ENCODE data around the gene TMEM221.

TMEM221 gene

DNA sequence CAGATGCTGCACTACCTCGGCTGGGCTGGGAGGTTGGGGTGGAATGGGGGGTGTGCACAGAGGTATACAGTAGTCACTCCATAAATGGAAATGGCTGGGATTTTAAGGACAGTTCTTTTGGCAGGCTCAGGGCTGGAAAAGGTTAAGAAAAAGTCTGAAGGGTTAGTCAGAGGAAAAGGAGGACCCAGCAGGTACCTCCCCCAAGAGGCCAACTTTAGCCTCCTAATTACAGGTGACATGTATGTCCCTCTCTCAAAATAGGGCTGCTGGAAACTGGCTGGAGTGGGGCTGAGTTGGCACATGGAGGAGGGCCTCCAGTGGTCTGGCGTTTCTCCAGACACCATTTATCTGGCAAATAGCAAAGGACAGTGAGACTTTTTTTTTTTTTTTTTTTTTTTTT lies 55.5 kb downstream of the TMEM221 start:
- peaks cover 8% of the 10 kb centered on the region for H3K27me3 ChIP-seq (ENCODE audit: control insufficient read depth, insufficient read depth, low read length)
- no peaks in the 10 kb centered on the region for H3K9me3 ChIP-seq (ENCODE audit: control insufficient read depth, insufficient read depth, low read length)
- H3K9ac ChIP-seq (ENCODE audit: low read depth, low read length), result no peak overlapping the region
- no peaks in the 10 kb centered on the region for H3K36me3 ChIP-seq (ENCODE audit: control insufficient read depth, insufficient read depth, low read length)
- H3K4me3 ChIP-seq (ENCODE audit: low read depth, low read length), result no peak overlapping the region
- peaks cover 3% of the 10 kb centered on the region for H3K4me1 ChIP-seq (ENCODE audit: control insufficient read depth, insufficient read depth, low read length)

DNA sequence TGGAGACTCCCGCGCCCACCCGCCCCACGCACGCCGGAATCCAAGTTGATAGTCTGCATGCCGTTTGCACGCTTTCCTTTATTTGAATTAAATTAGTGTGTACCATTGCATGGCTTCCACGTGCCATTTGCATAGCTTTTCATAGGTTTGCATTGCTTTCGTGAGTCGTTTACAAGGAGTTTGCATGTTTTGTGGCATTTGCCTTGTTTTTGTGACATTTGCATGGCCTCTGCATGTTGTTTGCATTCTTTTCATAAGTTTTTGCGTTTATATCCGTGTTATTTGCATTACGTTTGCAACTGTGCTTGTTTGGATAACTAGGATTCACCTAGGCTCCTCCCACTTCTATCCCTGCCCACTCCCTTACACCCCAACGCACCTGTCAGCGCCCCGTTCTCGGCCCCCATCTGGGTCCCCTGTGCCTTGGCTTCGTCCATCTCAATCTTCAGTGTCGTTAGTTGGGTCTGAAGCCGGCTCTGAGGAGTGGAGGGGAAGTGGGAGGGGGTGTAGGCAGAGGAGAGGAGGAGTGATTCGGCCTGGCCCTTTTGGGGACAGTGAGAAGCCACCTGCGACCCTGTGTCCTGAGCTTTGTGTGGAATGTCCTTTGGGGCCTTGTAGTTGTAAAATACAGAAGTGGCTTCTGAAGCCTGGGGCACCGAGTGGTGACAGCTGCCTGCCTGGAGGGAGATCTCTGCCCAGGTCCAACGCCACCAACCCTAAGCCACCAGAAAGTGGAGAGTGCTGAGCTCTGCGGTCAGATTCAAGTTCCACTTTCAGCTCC lies 56.9 kb downstream of the TMEM221 start:
- Histone ChIP-seq H3K4me3 (ENCODE audit: low read depth, low read length) (peak overlapping the region; percentile 51), H3K36me3 (ENCODE audit: control insufficient read depth, insufficient read depth, low read length) (no peaks in the 10 kb centered on the region), H3K9ac (ENCODE audit: low read depth, low read length) (no peak overlapping the region), H3K9me3 (ENCODE audit: control insufficient read depth, insufficient read depth, low read length) (no peaks in the 10 kb centered on the region), H3K4me1 (ENCODE audit: control insufficient read depth, insufficient read depth, low read length) (peaks cover 3% of the 10 kb centered on the region), H3K27me3 (ENCODE audit: control insufficient read depth, insufficient read depth, low read length) (peaks cover 8% of the 10 kb centered on the region)

DNA sequence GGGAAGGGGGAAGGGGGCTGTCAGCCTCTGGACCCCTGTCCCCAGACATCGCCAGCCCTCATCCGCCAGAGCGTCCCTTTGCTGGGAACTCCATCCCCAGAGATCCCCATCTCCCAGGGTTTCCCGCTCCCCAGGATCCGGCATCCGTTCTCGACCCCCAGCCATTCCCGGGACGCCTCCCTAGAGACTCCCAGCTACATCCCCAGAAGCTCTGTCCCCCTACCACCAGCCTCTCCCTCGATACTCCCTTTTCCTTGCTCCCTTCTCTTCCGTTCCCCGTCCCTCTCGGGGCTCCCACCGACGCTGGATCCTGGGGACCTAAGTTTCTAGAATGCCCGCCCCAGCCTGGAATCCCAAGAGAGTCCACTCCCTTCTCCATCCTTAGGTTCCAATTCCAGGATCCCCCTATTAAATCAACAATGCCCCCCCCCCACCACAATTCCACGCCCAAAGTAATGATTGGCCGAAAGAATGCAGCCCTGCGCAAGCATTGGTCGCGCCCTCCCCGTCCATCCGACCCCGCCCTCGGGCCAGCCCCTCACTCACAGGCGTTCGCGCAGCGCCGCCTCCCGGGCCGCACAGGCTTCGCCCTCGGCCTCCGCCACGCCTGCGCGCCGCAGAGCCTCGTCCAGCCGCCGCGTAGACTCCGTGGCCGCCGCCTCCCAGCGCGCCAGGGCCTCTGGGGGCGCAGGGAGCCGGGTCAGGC lies 57.6 kb downstream of the TMEM221 start:
- H3K36me3 ChIP-seq (ENCODE audit: control insufficient read depth, insufficient read depth, low read length), result no peaks in the 10 kb centered on the region
- peaks cover 8% of the 10 kb centered on the region for H3K27me3 ChIP-seq (ENCODE audit: control insufficient read depth, insufficient read depth, low read length)
- H3K4me3 ChIP-seq (ENCODE audit: low read depth, low read length), result peak overlapping the region; percentile 51
- H3K9ac ChIP-seq (ENCODE audit: low read depth, low read length), result peak overlapping the region; percentile 60
- H3K9me3 ChIP-seq (ENCODE audit: control insufficient read depth, insufficient read depth, low read length), result no peaks in the 10 kb centered on the region
- peaks cover 3% of the 10 kb centered on the region for H3K4me1 ChIP-seq (ENCODE audit: control insufficient read depth, insufficient read depth, low read length)

DNA sequence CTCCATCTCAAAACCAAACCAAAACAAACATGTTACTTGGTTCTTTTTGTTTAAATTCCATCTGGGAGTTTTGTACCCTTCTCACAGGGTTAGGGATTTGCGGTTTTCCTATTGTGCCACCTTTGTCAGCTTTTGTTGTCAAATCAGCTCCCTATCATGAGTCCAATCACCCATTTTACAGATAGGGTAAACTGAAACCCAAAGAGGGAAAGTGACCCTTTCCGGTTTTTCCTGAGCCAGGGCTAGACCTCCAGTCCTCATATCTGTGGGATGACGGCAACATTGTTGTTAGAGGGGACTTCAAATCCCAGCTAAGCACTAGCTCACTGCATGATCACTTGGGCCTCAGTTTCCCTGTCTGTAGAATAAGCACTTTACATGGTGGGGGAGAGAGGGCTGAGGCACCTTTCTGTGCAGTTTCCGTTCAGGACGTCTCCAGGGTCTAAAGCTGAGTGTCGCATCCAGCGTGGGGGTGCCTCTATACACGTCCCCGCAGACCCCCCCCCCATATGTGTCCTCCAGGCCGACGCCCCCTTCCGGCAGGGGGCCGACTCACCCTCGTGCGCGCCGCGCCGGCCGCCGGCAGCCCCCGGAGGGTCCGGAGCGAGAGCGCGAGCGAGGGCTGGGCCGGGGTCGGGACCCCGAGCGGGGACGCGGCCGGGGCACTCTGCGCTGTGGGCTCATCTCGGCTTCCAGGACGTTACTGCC lies 58.4 kb downstream of the TMEM221 start:
- Histone ChIP-seq H3K4me3 (ENCODE audit: low read depth, low read length) (peak overlapping the region; percentile 51), H3K27me3 (ENCODE audit: control insufficient read depth, insufficient read depth, low read length) (peaks cover 8% of the 10 kb centered on the region), H3K4me1 (ENCODE audit: control insufficient read depth, insufficient read depth, low read length) (no peaks in the 10 kb centered on the region), H3K36me3 (ENCODE audit: control insufficient read depth, insufficient read depth, low read length) (no peaks in the 10 kb centered on the region), H3K9ac (ENCODE audit: low read depth, low read length) (peak overlapping the region; percentile 60), H3K9me3 (ENCODE audit: control insufficient read depth, insufficient read depth, low read length) (no peaks in the 10 kb centered on the region)

DNA sequence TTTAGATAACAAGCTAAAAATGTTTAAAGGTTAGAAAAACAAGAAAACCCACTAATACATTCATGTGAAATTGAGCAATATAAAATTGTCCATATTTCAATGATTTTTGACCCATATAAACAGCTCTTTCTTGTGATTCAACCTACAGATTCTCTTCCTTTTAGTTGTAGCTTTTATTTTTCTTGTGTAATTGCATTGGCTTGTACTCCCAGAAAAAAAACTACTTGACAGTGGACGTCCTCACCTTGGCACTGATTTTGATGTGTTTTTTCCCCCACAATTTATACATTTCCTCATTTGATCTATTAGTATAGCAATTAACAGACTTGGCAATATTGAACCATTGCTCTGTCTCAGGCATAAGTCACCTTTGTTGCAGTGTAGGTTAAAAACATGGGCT lies 59.2 kb downstream of the TMEM221 start:
- Histone ChIP-seq H3K27me3 (ENCODE audit: control insufficient read depth, insufficient read depth, low read length) (peaks cover 8% of the 10 kb centered on the region), H3K36me3 (ENCODE audit: control insufficient read depth, insufficient read depth, low read length) (no peaks in the 10 kb centered on the region), H3K9me3 (ENCODE audit: control insufficient read depth, insufficient read depth, low read length) (no peaks in the 10 kb centered on the region), H3K4me3 (ENCODE audit: low read depth, low read length) (no peak overlapping the region), H3K4me1 (ENCODE audit: control insufficient read depth, insufficient read depth, low read length) (no peaks in the 10 kb centered on the region), H3K9ac (ENCODE audit: low read depth, low read length) (no peak overlapping the region)

DNA sequence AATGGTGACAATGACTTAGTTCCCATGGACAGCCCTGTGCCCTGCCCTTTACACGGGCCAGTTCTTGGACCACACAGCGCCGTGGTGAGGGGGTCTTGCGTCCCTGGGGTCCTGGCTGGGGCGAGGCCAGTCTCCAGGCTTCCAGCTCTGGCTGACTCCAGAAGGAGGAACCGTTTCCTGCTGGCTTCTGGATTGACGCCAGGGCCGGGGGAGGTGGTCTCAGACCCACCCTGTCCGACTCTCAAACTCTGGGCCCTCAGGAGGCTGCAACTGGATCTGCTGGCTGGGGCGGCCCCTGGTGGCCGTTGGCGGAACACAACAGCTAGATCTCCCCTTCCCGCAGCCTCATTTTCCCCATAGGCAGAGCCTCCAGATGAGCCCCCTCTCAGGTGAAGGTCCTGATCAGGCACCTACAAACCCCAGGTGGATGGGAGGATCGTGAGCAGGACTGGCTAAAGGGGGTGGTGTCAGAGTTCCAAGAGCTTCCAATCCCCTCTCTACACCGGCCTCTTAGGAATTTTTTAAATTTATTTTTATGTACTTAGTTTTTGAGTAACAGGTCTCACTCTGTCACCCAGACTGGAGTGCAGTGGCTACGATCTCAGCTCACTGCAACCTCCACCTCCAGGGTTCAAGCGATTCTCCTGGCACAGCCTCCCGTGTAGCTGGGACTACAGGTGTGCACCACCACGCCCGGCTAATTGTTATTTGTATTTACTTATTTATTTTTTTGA lies 62.4 kb downstream of the TMEM221 start:
- no peaks in the 10 kb centered on the region for H3K9me3 ChIP-seq (ENCODE audit: control insufficient read depth, insufficient read depth, low read length)
- H3K4me1 ChIP-seq (ENCODE audit: control insufficient read depth, insufficient read depth, low read length), result no peaks in the 10 kb centered on the region
- no peak overlapping the region for H3K9ac ChIP-seq (ENCODE audit: low read depth, low read length)
- no peak overlapping the region for H3K4me3 ChIP-seq (ENCODE audit: low read depth, low read length)
- no peaks in the 10 kb centered on the region for H3K36me3 ChIP-seq (ENCODE audit: control insufficient read depth, insufficient read depth, low read length)
- peaks cover 8% of the 10 kb centered on the region for H3K27me3 ChIP-seq (ENCODE audit: control insufficient read depth, insufficient read depth, low read length)
